Neural cell (in vitro differentiated cells): ENCODE results near the gene BMPR1B. TPM values are rescaled to one million over a fixed set of nuclear protein-coding genes. Genes with fewer than 3 reads are reported as not detected.

ENCODE experiments used
- H2AFZ ChIP-seq: fragments of 200-600, 300-800 bp; sonication (generic), shearing (Covaris generic); 2 replicates; pipeline ENCODE4 v1.6.0; 2014; ENCODE audit warnings: low read depth, mild to moderate bottlenecking, antibody characterized with exemption, low read length, moderate library complexity
- H3F3A ChIP-seq: fragments of 200-600 bp; shearing (Covaris generic); 2 replicates; pipeline ENCODE4 v1.6.1; 2016; ENCODE audit warnings: mild to moderate bottlenecking, moderate library complexity, mixed read lengths, antibody characterized with exemption, low read length; ENCODE audit not compliant: insufficient read depth, poor library complexity, severe bottlenecking
- H3K27ac ChIP-seq: fragments of 200-600, 300-800 bp; sonication (generic), shearing (Covaris generic); 2 replicates; pipeline ENCODE4 v1.5.1; 2014; ENCODE audit warnings: mild to moderate bottlenecking, low read length, moderate library complexity
- H3K27me3 ChIP-seq: fragments of 300-800, 200-600 bp; sonication (generic), shearing (Covaris generic); 2 replicates; pipeline ENCODE4 v1.6.0; 2014; ENCODE audit warnings: mild to moderate bottlenecking, low read depth, low read length, moderate library complexity; ENCODE audit not compliant: insufficient read depth
- H3K36me3 ChIP-seq: fragments of 300-800, 200-600 bp; sonication (generic), shearing (Covaris generic); 2 replicates; pipeline ENCODE4 v1.5.1; 2014; ENCODE audit warnings: mild to moderate bottlenecking, antibody characterized with exemption, low read length, moderate library complexity; ENCODE audit not compliant: insufficient read depth
- H3K4me2 ChIP-seq: fragments of 300-800, 200-600 bp; sonication (generic), shearing (Covaris generic); 2 replicates; pipeline ENCODE4 v1.6.0; 2014; ENCODE audit warnings: mild to moderate bottlenecking, low read length
- H3K4me3 ChIP-seq: fragments of 300-800, 200-600 bp; sonication (generic), shearing (Covaris generic); 2 replicates; pipeline ENCODE4 v1.5.1; 2014; ENCODE audit warnings: mild to moderate bottlenecking, low read length, moderate library complexity
- H3K79me2 ChIP-seq: fragments of 200-600 bp; shearing (Covaris generic); replicated peaks from 2 replicates; pipeline ENCODE4 v1.6.0; 2014; ENCODE audit warnings: mild to moderate bottlenecking, low read length, moderate library complexity; ENCODE audit not compliant: insufficient read depth
- H3K9ac ChIP-seq: fragments of 300-800, 200-600 bp; sonication (generic), shearing (Covaris generic); 2 replicates; pipeline ENCODE4 v1.6.1; 2016; ENCODE audit warnings: mild to moderate bottlenecking, low read length, mixed read lengths
- H3K9me2 ChIP-seq: fragments of 200-600 bp; shearing (Covaris generic); 2 replicates; pipeline ENCODE4 v1.6.1; 2016; ENCODE audit warnings: mild to moderate bottlenecking, low read length, mixed read lengths; ENCODE audit not compliant: insufficient read depth
- H3K9me3 ChIP-seq: fragments of 200-600, 300-800 bp; sonication (generic), shearing (Covaris generic); 2 replicates; pipeline ENCODE4 v1.6.1; 2016; ENCODE audit warnings: mild to moderate bottlenecking, mixed run types, low read length, moderate library complexity, mixed read lengths
- H4K20me1 ChIP-seq: fragments of 200-600 bp; shearing (Covaris generic); 2 replicates; pipeline ENCODE4 v1.6.1; 2016; ENCODE audit warnings: mild to moderate bottlenecking, mixed run types; ENCODE audit not compliant: insufficient read depth
- EP300 ChIP-seq: fragments of 450-650 bp; conservative IDR thresholded peaks from 2 replicates; pipeline ENCODE4 v1.6.1; 2014; ENCODE audit warnings: antibody characterized with exemption, mild to moderate bottlenecking, moderate library complexity; ENCODE audit not compliant: poor library complexity, severe bottlenecking
- EZH2 ChIP-seq: fragments of 200-600, 300-800 bp; shearing (Covaris generic), sonication (generic); IDR thresholded peaks from 2 replicates; pipeline ENCODE4 v1.6.1; 2014; ENCODE audit warnings: antibody characterized with exemption, low read length, borderline replicate concordance, mild to moderate bottlenecking; ENCODE audit not compliant: insufficient read depth, poor library complexity, severe bottlenecking
- MXI1 ChIP-seq: fragments of 450-650 bp; conservative IDR thresholded peaks from 2 replicates; pipeline ENCODE4 v1.6.1; 2014; ENCODE audit warnings: antibody characterized with exemption, mild to moderate bottlenecking; ENCODE audit not compliant: poor library complexity, severe bottlenecking
- POLR2AphosphoS5 ChIP-seq: IDR thresholded peaks from 2 replicates; pipeline ENCODE4 v1.6.1; 2012
- RAD21 ChIP-seq: fragments of 450-650 bp; conservative IDR thresholded peaks from 2 replicates; pipeline ENCODE4 v1.6.1; 2014; ENCODE audit warnings: antibody characterized with exemption, mild to moderate bottlenecking, moderate library complexity
- SMC3 ChIP-seq: fragments of 450-650 bp; conservative IDR thresholded peaks from 2 replicates; pipeline ENCODE4 v1.6.1; 2014; ENCODE audit warnings: antibody characterized with exemption, mild to moderate bottlenecking, moderate library complexity; ENCODE audit not compliant: poor library complexity
- TAF1 ChIP-seq: IDR thresholded peaks from 2 replicates; pipeline ENCODE4 v1.6.1; 2012; ENCODE audit warnings: low read depth
- polyA plus RNA-seq: library from polyadenylated mRNA; depleted of rRNA; stranded (reverse); fragments of >200 nt; gene quantifications from 2 replicates; pipeline ENCODE4 v1.2.3, GENCODE V29; 2014
- TF ChIP-seq, protein P1 (sequence below): IDR thresholded peaks from 2 replicates; pipeline ENCODE4 v1.6.1; 2012; ENCODE audit warnings: borderline replicate concordance
- TF ChIP-seq, protein P2 (sequence below): fragments of 450-650 bp; IDR thresholded peaks from 2 replicates; pipeline ENCODE4 v1.5.1; 2014; ENCODE audit warnings: antibody characterized with exemption, mild to moderate bottlenecking, moderate library complexity; ENCODE audit not compliant: poor library complexity, severe bottlenecking

The BMPR1B gene
- polyA plus RNA-seq, 1 donor from 2014 or later, result 1.6 TPM

DNA sequence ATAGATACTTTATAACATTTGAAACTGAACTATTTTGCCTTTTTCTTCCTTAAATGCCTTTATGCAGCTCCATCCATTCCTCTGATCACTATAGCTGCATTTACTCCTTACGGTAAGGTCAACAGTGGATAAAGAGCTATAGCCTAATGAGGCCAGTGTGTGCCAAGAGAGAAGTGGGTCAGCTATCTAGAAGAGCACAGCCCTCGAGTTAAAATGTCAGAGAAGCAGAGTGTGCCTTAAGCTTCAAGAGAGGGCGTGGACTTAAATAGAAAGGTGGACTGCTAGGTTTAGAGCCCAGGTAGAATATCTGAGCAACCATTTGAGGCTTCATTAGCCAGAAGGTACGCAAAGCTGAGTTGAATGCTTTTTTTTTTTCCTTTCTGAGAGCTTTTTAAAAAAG, 347.4 kb downstream of the BMPR1B start:
- TF ChIP-seq EP300 (no peak), EZH2 (no peak), POLR2AphosphoS5 (no peak), SMC3 (no peak), TAF1 (no peak), MXI1 (no peak), RAD21 (no peak)
- TF ChIP-seq, protein P1, sequence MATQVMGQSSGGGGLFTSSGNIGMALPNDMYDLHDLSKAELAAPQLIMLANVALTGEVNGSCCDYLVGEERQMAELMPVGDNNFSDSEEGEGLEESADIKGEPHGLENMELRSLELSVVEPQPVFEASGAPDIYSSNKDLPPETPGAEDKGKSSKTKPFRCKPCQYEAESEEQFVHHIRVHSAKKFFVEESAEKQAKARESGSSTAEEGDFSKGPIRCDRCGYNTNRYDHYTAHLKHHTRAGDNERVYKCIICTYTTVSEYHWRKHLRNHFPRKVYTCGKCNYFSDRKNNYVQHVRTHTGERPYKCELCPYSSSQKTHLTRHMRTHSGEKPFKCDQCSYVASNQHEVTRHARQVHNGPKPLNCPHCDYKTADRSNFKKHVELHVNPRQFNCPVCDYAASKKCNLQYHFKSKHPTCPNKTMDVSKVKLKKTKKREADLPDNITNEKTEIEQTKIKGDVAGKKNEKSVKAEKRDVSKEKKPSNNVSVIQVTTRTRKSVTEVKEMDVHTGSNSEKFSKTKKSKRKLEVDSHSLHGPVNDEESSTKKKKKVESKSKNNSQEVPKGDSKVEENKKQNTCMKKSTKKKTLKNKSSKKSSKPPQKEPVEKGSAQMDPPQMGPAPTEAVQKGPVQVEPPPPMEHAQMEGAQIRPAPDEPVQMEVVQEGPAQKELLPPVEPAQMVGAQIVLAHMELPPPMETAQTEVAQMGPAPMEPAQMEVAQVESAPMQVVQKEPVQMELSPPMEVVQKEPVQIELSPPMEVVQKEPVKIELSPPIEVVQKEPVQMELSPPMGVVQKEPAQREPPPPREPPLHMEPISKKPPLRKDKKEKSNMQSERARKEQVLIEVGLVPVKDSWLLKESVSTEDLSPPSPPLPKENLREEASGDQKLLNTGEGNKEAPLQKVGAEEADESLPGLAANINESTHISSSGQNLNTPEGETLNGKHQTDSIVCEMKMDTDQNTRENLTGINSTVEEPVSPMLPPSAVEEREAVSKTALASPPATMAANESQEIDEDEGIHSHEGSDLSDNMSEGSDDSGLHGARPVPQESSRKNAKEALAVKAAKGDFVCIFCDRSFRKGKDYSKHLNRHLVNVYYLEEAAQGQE, result no peak
- Histone ChIP-seq H3K9ac (no peak overlapping the region), H3K9me2 (no peaks in the 10 kb centered on the region), H3K36me3 (no peaks in the 10 kb centered on the region), H3K4me2 (no peak overlapping the region), H3F3A (no peaks in the 10 kb centered on the region), H2AFZ (no peak overlapping the region), H3K9me3 (no peaks in the 10 kb centered on the region), H4K20me1 (no peaks in the 10 kb centered on the region), H3K27ac (no peak overlapping the region), H3K27me3 (no peaks in the 10 kb centered on the region), H3K79me2 (no peaks in the 10 kb centered on the region), H3K4me3 (no peak overlapping the region)

DNA sequence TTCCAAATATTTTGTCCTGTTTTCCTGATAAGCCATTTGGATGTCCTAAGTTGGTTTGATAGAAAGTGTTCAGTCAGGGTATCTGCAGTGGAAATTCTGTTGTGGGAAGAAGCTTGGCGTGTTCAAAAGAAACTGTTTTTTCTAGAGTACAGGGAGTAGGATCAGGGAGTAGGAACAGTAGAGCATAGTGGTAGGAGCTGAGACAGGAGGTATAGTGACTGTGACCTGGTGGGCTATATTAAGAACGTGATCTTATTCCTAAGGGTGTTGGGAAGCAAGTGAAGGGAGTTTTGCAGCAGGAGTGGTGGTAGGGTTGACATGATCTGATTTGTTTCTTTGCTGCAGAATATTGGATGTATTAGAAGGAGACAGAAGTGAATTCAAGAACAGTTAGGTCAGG, 348.2 kb downstream of the BMPR1B start:
- Histone ChIP-seq H3F3A (no peaks in the 10 kb centered on the region), H2AFZ (no peak overlapping the region), H3K27ac (no peak overlapping the region), H3K9me3 (no peaks in the 10 kb centered on the region), H3K4me2 (no peak overlapping the region), H3K27me3 (no peaks in the 10 kb centered on the region), H3K9ac (no peak overlapping the region), H3K9me2 (no peaks in the 10 kb centered on the region), H4K20me1 (no peaks in the 10 kb centered on the region), H3K79me2 (no peaks in the 10 kb centered on the region), H3K36me3 (no peaks in the 10 kb centered on the region), H3K4me3 (no peak overlapping the region)
- TF ChIP-seq, protein P1, result no peak
- TF ChIP-seq POLR2AphosphoS5 (no peak), TAF1 (no peak), MXI1 (no peak), SMC3 (no peak), EZH2 (no peak), EP300 (no peak), RAD21 (no peak)
- TF ChIP-seq, protein P2, sequence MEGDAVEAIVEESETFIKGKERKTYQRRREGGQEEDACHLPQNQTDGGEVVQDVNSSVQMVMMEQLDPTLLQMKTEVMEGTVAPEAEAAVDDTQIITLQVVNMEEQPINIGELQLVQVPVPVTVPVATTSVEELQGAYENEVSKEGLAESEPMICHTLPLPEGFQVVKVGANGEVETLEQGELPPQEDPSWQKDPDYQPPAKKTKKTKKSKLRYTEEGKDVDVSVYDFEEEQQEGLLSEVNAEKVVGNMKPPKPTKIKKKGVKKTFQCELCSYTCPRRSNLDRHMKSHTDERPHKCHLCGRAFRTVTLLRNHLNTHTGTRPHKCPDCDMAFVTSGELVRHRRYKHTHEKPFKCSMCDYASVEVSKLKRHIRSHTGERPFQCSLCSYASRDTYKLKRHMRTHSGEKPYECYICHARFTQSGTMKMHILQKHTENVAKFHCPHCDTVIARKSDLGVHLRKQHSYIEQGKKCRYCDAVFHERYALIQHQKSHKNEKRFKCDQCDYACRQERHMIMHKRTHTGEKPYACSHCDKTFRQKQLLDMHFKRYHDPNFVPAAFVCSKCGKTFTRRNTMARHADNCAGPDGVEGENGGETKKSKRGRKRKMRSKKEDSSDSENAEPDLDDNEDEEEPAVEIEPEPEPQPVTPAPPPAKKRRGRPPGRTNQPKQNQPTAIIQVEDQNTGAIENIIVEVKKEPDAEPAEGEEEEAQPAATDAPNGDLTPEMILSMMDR, result no peak
